ENCODE results near the gene LRRC2.

DNA sequence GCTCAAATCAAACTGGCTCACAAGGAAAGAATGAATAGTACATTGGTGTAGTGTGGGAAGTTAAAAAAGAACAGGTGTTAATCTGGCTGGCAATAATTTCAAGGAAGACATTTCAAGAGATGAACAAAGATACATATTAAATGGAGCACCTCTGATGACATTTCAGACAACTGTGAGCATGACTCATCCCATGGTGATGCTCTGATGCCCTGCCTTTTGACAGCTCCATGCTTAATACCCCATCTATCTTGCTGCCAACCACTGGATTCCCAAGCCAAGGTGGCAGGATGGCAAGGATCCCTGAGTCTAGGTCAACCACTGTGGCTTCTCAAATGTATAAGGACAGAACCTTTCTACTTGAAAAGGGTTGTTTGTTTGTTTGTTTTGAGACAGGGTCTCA lies 29.3 kb downstream of the LRRC2 start:
- TF ChIP-seq, protein P1, sequence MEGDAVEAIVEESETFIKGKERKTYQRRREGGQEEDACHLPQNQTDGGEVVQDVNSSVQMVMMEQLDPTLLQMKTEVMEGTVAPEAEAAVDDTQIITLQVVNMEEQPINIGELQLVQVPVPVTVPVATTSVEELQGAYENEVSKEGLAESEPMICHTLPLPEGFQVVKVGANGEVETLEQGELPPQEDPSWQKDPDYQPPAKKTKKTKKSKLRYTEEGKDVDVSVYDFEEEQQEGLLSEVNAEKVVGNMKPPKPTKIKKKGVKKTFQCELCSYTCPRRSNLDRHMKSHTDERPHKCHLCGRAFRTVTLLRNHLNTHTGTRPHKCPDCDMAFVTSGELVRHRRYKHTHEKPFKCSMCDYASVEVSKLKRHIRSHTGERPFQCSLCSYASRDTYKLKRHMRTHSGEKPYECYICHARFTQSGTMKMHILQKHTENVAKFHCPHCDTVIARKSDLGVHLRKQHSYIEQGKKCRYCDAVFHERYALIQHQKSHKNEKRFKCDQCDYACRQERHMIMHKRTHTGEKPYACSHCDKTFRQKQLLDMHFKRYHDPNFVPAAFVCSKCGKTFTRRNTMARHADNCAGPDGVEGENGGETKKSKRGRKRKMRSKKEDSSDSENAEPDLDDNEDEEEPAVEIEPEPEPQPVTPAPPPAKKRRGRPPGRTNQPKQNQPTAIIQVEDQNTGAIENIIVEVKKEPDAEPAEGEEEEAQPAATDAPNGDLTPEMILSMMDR (conservative IDR thresholded peaks at IDR 0.05; ENCODE audit: low read length): no peak
- no peak for TF ChIP-seq EZH2phosphoT487 (IDR thresholded peaks at IDR 0.05; ENCODE audit: borderline replicate concordance)
